Measurements from ENCODE around the gene OTUB1.
"Not testable (repeated sequence)": the region's sequence is repeated elsewhere in the genome, so short reads cannot be mapped to it uniquely, and the experiment has no call there.

DNA sequence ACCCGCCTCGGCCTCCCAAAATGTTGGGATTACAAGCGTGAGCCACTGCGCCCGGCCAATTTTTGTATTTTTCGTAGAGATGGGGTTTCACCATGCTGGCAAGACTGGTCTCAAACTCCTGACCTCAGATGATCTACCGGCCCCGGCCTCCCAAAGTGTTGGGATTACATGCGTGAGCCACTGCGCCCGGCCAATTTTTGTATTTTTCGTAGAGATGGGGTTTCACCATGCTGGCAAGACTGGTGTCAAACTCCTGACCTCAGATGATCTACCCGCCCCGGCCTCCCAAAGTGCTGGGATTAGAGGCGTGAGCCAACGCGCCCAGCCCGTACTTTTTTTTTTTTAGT, 12.4 kb upstream of the OTUB1 start:
- TF ChIP-seq, protein P1, sequence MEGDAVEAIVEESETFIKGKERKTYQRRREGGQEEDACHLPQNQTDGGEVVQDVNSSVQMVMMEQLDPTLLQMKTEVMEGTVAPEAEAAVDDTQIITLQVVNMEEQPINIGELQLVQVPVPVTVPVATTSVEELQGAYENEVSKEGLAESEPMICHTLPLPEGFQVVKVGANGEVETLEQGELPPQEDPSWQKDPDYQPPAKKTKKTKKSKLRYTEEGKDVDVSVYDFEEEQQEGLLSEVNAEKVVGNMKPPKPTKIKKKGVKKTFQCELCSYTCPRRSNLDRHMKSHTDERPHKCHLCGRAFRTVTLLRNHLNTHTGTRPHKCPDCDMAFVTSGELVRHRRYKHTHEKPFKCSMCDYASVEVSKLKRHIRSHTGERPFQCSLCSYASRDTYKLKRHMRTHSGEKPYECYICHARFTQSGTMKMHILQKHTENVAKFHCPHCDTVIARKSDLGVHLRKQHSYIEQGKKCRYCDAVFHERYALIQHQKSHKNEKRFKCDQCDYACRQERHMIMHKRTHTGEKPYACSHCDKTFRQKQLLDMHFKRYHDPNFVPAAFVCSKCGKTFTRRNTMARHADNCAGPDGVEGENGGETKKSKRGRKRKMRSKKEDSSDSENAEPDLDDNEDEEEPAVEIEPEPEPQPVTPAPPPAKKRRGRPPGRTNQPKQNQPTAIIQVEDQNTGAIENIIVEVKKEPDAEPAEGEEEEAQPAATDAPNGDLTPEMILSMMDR (IDR thresholded peaks at IDR 0.05; ENCODE audit: low read depth, low read length, poor library complexity, severe bottlenecking): not testable (repeated sequence)
- TF ChIP-seq EZH2phosphoT487 (IDR thresholded peaks at IDR 0.05; ENCODE audit: borderline replicate concordance, low read length): not testable (repeated sequence)
